ENCODE results near the gene ZNF827.

The ZNF827 gene

DNA sequence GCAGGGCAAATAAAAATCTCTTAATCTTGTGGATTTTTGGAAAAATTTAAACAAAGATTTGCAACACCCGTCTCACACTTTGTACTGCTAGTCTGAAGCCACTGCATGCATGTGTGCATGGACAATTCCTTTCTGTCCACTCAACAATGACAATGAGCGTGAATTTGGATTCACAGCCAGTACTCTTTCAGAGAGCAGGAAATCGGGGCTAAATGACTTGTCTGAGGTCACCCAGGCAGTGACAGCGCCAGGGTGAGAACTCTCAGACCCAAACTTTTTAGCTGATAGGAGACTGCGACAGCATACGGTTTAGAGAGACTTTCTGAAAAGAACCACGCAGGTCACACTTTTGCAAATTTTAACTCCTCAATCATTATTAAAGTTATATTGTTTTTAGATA, 90.9 kb downstream of the ZNF827 start:
- peaks cover 10% of the 10 kb centered on the region for H3K4me1 ChIP-seq (ENCODE audit: insufficient read depth, poor library complexity, severe bottlenecking)
- no peaks in the 10 kb centered on the region for H3K9me3 ChIP-seq (ENCODE audit: severe bottlenecking)
- peaks cover 3% of the 10 kb centered on the region; the same call in 1 of the 2 replicates for H3K36me3 ChIP-seq (ENCODE audit: low read depth)

DNA sequence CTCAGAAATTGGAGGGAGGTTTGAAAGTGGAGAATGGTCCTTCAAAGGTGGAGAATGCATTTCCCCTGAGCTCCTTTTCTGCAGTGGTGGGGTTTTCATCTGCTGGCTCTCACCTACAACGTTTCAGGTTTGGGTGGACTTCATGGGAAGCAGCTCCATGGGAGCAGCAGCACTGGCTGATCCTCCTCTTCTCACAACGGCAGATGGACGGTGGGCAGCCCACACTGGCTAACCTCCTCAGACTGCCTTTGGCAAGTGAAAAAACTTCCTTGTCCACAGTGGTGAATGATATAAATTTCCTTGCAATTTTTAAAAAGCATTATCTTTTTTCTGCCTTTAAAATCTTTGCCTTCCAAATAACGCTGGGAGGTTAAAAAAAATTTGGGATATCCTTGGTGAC, 93.5 kb downstream of the ZNF827 start:
- peaks cover 8% of the 10 kb centered on the region for H3K36me3 ChIP-seq (ENCODE audit: low read depth)
- H3K9me3 ChIP-seq (ENCODE audit: severe bottlenecking), result no peaks in the 10 kb centered on the region
- H3K4me3 ChIP-seq (ENCODE audit: severe bottlenecking), result no peak overlapping the region
- H3K4me1 ChIP-seq (ENCODE audit: insufficient read depth, poor library complexity, severe bottlenecking), result peaks cover 17% of the 10 kb centered on the region
- ATAC-seq (ENCODE audit: low read depth) (no peak), DNase-seq (ENCODE audit: low spot score) (no peak)
- no peaks in the 10 kb centered on the region for H3K27me3 ChIP-seq (ENCODE audit: insufficient read depth, poor library complexity, severe bottlenecking)
- H3K27ac ChIP-seq (ENCODE audit: poor library complexity, severe bottlenecking), result no peak overlapping the region
- TF ChIP-seq, protein P1, sequence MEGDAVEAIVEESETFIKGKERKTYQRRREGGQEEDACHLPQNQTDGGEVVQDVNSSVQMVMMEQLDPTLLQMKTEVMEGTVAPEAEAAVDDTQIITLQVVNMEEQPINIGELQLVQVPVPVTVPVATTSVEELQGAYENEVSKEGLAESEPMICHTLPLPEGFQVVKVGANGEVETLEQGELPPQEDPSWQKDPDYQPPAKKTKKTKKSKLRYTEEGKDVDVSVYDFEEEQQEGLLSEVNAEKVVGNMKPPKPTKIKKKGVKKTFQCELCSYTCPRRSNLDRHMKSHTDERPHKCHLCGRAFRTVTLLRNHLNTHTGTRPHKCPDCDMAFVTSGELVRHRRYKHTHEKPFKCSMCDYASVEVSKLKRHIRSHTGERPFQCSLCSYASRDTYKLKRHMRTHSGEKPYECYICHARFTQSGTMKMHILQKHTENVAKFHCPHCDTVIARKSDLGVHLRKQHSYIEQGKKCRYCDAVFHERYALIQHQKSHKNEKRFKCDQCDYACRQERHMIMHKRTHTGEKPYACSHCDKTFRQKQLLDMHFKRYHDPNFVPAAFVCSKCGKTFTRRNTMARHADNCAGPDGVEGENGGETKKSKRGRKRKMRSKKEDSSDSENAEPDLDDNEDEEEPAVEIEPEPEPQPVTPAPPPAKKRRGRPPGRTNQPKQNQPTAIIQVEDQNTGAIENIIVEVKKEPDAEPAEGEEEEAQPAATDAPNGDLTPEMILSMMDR (IDR thresholded peaks at IDR 0.05; ENCODE audit: poor library complexity, severe bottlenecking), result no peak

More for the DNA sequence above, 90.9 kb downstream of the ZNF827 start:
- H3K27me3 ChIP-seq (ENCODE audit: insufficient read depth, poor library complexity, severe bottlenecking), result no peaks in the 10 kb centered on the region
- H3K4me3 ChIP-seq (ENCODE audit: severe bottlenecking), result no peak overlapping the region
- TF ChIP-seq, protein P1 (IDR thresholded peaks at IDR 0.05; ENCODE audit: poor library complexity, severe bottlenecking), result no peak
- ATAC-seq (ENCODE audit: low read depth), result no peak
- no peak for DNase-seq (ENCODE audit: low spot score)
- no peak overlapping the region for H3K27ac ChIP-seq (ENCODE audit: poor library complexity, severe bottlenecking)

DNA sequence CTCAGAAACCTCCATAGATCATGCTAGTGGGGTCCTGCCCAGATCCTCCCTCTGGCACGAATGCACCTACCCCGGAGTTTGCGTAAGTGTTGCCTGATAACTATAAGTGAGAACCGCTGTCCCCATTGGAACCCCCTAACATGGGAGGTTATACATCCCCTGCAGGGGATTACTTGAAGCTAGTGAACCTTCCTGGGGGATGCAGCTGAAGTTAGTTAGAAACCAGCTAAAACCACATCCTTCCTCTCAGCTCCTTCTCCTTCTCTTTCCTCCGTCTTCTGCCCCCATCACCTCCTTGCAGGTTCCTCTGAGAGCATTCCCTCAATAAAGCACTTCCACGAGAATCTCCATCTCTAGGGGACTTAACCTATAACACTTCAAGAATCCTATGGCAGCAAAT, 95.0 kb downstream of the ZNF827 start:
- peak overlapping the region; percentile 64 for H3K27ac ChIP-seq (ENCODE audit: poor library complexity, severe bottlenecking)
- ATAC-seq (ENCODE audit: low read depth), result no peak
- TF ChIP-seq, protein P1 (IDR thresholded peaks at IDR 0.05; ENCODE audit: poor library complexity, severe bottlenecking), result no peak

DNA sequence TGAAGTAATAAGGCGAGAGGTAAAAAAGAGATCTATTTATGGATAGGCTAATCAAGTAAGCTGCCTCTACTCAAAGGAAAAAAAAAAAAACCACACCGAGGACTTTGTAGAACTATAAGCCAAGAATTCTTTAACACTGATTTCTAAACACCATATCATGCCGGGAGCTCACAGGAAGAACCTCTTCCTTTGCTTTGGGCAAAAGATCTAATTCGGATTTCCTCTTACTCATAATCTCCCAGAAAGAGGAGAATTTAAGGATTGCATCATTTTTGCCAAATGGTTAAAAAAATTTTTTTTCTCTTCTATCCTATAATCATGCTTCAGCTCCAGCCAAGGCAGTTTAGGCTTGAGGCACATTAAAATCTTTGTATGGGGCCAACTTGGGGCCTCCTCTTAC, 95.5 kb downstream of the ZNF827 start:
- DNase-seq (ENCODE audit: low spot score) (no peak), ATAC-seq (ENCODE audit: low read depth) (peak; percentile 78)
- H3K27me3 ChIP-seq (ENCODE audit: insufficient read depth, poor library complexity, severe bottlenecking), result no peaks in the 10 kb centered on the region
- H3K36me3 ChIP-seq (ENCODE audit: low read depth), result peaks cover 6% of the 10 kb centered on the region
- H3K4me3 ChIP-seq (ENCODE audit: severe bottlenecking), result no peak overlapping the region
- no peaks in the 10 kb centered on the region for H3K9me3 ChIP-seq (ENCODE audit: severe bottlenecking)
- peak overlapping the region; percentile 64 for H3K27ac ChIP-seq (ENCODE audit: poor library complexity, severe bottlenecking)
- TF ChIP-seq, protein P1 (IDR thresholded peaks at IDR 0.05; ENCODE audit: poor library complexity, severe bottlenecking), result no peak
- peaks cover 17% of the 10 kb centered on the region for H3K4me1 ChIP-seq (ENCODE audit: insufficient read depth, poor library complexity, severe bottlenecking)

More for the DNA sequence above, 95.0 kb downstream of the ZNF827 start:
- DNase-seq (ENCODE audit: low spot score), result no peak
- H3K4me1 ChIP-seq (ENCODE audit: insufficient read depth, poor library complexity, severe bottlenecking), result peaks cover 17% of the 10 kb centered on the region
- H3K9me3 ChIP-seq (ENCODE audit: severe bottlenecking), result no peaks in the 10 kb centered on the region
- no peaks in the 10 kb centered on the region for H3K27me3 ChIP-seq (ENCODE audit: insufficient read depth, poor library complexity, severe bottlenecking)
- peaks cover 6% of the 10 kb centered on the region for H3K36me3 ChIP-seq (ENCODE audit: low read depth)
- no peak overlapping the region for H3K4me3 ChIP-seq (ENCODE audit: severe bottlenecking)

DNA sequence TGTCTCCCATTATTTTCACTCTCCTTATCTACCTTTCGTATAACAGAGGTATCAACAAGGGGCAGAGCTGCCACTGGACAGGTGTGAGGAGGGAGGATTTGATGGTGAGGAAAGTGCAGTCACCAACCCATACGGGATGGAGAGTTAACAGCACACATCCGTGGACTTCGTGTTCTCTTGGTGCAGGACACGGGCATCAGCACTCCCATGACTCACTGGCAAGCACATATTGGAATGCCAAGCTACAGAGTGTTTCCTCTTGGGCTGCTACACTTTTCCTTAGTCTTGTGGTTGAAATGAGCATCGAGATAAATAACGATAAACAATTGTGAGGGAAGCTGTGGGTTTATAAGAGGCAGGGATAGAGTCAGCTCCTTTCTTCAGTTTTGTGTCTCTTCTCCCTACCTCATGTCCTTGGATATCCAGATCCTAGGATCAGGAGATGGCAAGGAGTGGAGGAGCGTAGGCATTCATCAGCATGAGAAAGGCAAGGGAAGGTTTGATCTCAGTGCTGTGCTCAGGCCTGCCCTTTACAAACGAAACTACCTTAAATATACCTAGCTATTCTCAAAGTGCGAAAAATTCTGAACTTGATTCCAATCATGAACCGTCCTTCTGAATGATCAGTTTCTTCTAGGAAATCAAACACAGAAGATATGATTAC, 96.3 kb downstream of the ZNF827 start:
- H3K36me3 ChIP-seq (ENCODE audit: low read depth), result peaks cover 6% of the 10 kb centered on the region
- DNase-seq (ENCODE audit: low spot score) (no peak), ATAC-seq (ENCODE audit: low read depth) (0 out of 3 replicates have a peak, but pooled peaks have one; percentile 27)
- H3K9me3 ChIP-seq (ENCODE audit: severe bottlenecking), result no peaks in the 10 kb centered on the region
- peaks cover 17% of the 10 kb centered on the region for H3K4me1 ChIP-seq (ENCODE audit: insufficient read depth, poor library complexity, severe bottlenecking)
- H3K4me3 ChIP-seq (ENCODE audit: severe bottlenecking), result no peak overlapping the region
- TF ChIP-seq, protein P1 (IDR thresholded peaks at IDR 0.05; ENCODE audit: poor library complexity, severe bottlenecking), result no peak
- H3K27me3 ChIP-seq (ENCODE audit: insufficient read depth, poor library complexity, severe bottlenecking), result no peaks in the 10 kb centered on the region
- H3K27ac ChIP-seq (ENCODE audit: poor library complexity, severe bottlenecking), result peak overlapping the region; percentile 64

Data from RWPE2 (cell line).